ENCODE data around the gene MALRD1. TPM values are rescaled to one million over a fixed set of nuclear protein-coding genes. Genes with fewer than 3 reads are reported as not detected.

The MALRD1 gene
- total RNA-seq, 2 donors from 2014 or later: not detected

DNA sequence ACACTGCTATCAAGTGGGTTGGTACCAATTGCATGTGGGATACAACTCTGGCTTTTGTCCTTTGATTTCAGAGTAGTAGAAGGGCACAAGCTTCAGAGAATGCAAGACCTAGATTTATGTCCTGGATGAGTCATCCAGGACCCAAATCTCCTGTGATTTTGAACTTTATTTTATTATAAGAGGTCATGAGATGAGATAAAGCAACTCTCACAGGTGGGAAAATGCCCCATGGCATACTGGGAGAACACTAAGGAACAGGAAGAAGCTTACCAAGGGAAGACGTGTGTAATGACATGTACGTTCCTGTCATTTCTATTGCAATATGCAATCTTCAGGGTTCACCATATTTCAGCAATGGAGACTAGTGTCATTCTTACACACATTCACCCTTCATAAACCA lies 966 bp downstream of the MALRD1 start:
- no peak overlapping the region for H3K27ac Mint-ChIP-seq
- H3K27me3 Mint-ChIP-seq (ENCODE audit: low read depth): no peaks in the 10 kb centered on the region
- no peak for DNase-seq
- ATAC-seq (replicated peaks in 1 of 2): no peak
- H3K4me1 Mint-ChIP-seq (ENCODE audit: low read depth): no peaks in the 10 kb centered on the region
- H3K9me3 Mint-ChIP-seq: peaks cover 6 to 9% of the 10 kb centered on the region in 2 donors
- H3K36me3 Mint-ChIP-seq (ENCODE audit: insufficient read depth in 2 of 2): no peaks in the 10 kb centered on the region
- no peak overlapping the region for H3K4me3 Mint-ChIP-seq

DNA sequence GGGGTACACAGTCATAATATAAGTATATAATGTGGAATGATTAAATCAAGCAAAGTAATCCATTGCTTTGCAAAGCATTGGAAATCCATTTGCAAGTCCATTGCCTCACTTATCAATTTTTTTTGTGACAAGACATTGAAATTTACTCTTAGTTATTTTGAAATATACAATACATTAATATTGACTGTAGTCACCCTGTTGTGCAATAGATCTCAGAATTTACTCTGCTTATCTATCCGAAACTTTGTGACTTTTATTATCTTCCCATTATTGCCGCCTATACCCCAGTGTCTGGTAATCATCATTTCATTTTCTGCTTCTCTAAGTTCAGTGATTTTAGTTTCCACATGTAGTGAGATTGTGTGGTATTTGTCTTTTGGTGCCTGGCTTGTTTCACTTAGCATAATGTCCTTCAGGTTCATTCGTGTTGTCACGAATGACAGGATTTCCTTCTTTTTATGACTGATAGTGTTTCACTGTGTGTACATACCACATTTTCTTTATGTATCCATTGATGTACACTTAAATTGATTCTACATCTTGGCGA lies 5.8 kb downstream of the MALRD1 start:
- H3K27me3 Mint-ChIP-seq (ENCODE audit: low read depth): no peaks in the 10 kb centered on the region
- H3K27ac Mint-ChIP-seq: no peak overlapping the region
- ATAC-seq (replicated peaks in 1 of 2) (no peak), DNase-seq (no peak)
- no peaks in the 10 kb centered on the region for H3K4me1 Mint-ChIP-seq (ENCODE audit: low read depth)
- no peak overlapping the region for H3K4me3 Mint-ChIP-seq
- no peaks in the 10 kb centered on the region for H3K36me3 Mint-ChIP-seq (ENCODE audit: insufficient read depth in 2 of 2)
- H3K9me3 Mint-ChIP-seq: peaks cover 1 to 9% of the 10 kb centered on the region in 2 donors

DNA sequence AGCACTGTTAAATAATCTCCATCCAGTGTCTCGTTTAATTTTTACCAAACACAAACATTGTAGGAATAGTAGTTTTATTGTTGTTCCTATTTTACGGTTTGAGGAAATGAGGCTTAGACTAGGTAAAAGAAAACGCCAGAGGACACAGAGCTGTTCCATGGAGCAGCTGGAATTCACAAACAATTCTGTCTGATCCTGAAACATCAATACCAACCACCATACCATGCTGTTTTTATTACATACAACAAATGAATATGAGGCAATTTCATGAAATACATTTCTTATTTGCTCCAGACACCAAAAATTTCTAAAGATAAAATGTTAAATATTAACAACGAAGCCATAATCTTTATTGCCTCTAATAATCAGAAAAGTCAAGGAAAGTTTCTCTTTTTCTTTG lies 9.4 kb downstream of the MALRD1 start:
- no peak for DNase-seq
- Mint-ChIP-seq H3K27ac (no peak overlapping the region), H3K4me1 (ENCODE audit: low read depth) (no peaks in the 10 kb centered on the region), H3K4me3 (no peak overlapping the region), H3K36me3 (ENCODE audit: insufficient read depth in 2 of 2) (no peaks in the 10 kb centered on the region), H3K9me3 (peaks cover 2 to 13% of the 10 kb centered on the region in 2 donors), H3K27me3 (ENCODE audit: low read depth) (no peaks in the 10 kb centered on the region)
- no peak for ATAC-seq (replicated peaks in 1 of 2)

DNA sequence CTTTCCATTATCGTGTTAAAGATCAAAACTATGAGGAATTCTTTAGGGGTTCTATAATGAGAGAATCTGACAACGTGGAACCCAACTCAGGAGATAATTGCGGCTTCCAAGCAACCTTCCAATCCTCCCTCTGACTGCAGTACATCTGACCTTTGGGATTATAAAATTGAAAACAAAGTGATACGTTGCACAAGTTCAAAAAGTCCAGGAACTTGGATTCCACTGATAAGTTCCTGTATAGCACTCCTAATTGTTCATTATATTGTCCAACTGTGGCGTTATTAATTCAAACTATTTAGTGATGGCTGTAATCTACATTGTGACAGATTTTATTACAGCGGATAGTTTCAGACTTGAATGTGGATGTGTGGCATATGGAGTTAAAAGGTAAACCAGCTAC lies 15.4 kb downstream of the MALRD1 start:
- H3K9me3 Mint-ChIP-seq: peaks cover 5 to 9% of the 10 kb centered on the region in 2 donors
- H3K4me3 Mint-ChIP-seq: no peak overlapping the region

DNA sequence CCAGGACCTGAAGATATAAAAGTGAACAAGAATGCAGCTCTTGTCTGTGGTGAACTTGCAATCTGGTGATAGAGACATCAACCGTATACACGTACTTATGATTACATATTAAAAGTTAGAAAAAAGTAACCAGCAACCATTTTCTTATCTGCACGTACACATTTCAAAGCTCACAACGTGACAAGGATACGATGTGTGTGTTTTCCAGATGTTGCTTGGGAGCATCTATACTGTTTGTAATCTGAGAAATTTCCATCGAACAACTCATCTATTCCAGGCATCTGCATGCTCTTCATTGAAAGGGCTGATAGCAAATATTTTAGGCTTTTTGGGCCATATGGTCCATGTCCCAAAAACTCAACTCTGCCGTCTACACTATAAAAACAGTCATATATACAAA lies 23.3 kb downstream of the MALRD1 start:
- Mint-ChIP-seq H3K9me3 (peaks cover 3 to 7% of the 10 kb centered on the region in 2 donors), H3K4me3 (no peak overlapping the region), H3K27ac (no peak overlapping the region), H3K36me3 (ENCODE audit: insufficient read depth in 2 of 2) (no peaks in the 10 kb centered on the region), H3K27me3 (ENCODE audit: low read depth) (no peaks in the 10 kb centered on the region), H3K4me1 (ENCODE audit: low read depth) (no peaks in the 10 kb centered on the region)
- DNase-seq (no peak), ATAC-seq (replicated peaks in 1 of 2) (no peak)

More for the DNA sequence above, 15.4 kb downstream of the MALRD1 start:
- Mint-ChIP-seq H3K4me1 (ENCODE audit: low read depth) (no peaks in the 10 kb centered on the region), H3K27me3 (ENCODE audit: low read depth) (no peaks in the 10 kb centered on the region), H3K36me3 (ENCODE audit: insufficient read depth in 2 of 2) (no peaks in the 10 kb centered on the region), H3K27ac (no peak overlapping the region)
- no peak for DNase-seq
- ATAC-seq (replicated peaks in 1 of 2): no peak

DNA sequence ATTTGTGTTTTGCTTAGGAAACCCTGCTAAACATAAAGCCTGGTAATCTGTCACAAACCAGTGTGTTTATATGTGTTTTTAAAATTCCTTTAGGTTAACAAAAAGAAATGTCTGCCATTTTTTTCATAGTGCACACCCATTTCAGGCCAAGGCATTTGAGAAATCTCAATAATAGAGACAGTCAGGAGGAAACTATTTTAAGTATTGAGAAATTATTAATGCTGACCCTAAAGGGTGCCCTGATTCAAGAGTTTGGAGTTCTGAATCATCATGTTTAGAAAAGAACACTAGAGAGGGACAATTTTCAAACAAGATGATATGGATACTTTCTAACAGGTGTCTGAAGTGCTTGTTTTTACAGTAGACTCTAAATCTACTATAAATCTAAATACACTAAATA lies 28.7 kb downstream of the MALRD1 start:
- Mint-ChIP-seq H3K4me3 (no peak overlapping the region), H3K4me1 (ENCODE audit: low read depth) (no peaks in the 10 kb centered on the region), H3K9me3 (peaks cover 3 to 6% of the 10 kb centered on the region in 2 donors), H3K27ac (no peak overlapping the region), H3K36me3 (ENCODE audit: insufficient read depth in 2 of 2) (no peaks in the 10 kb centered on the region), H3K27me3 (ENCODE audit: low read depth) (no peaks in the 10 kb centered on the region)
- no peak for ATAC-seq (replicated peaks in 1 of 2)
- DNase-seq: no peak

DNA sequence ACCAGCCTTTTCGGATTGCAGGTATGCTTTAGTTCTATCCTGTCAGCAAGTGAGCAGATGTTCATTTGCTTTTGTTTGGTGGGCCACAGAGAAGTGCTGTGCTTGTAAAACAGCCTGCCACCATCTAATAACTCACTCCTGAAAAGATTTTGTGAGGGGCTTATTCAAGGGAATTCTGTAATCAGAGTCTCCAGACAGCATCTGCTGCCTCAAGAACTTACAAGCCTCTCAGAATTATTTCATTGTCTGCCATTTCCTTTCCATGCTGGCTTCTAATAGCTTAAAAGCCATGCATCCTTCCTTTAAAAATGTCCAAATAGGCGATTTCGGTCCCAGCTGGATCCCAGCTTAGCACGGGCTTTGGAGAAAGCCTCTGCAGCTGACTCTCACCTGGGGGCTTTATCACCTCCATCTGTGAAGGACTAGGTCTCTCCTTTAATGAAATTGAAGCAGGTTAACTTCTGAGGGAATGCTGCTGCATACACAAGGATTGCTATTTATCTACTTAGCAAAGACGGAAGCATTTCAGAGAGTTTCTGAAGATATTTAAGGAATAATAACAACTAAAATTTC lies 48.0 kb downstream of the MALRD1 start:
- no peak overlapping the region for H3K27ac Mint-ChIP-seq
- H3K27me3 Mint-ChIP-seq (ENCODE audit: low read depth): no peaks in the 10 kb centered on the region
- H3K9me3 Mint-ChIP-seq: peaks cover 2 to 9% of the 10 kb centered on the region in 2 donors
- ATAC-seq (replicated peaks in 1 of 2): no peak
- no peak for DNase-seq
- H3K36me3 Mint-ChIP-seq (ENCODE audit: insufficient read depth in 2 of 2): peaks cover 0 to 2% of the 10 kb centered on the region in 2 donors
- H3K4me3 Mint-ChIP-seq: no peak overlapping the region
- no peaks in the 10 kb centered on the region for H3K4me1 Mint-ChIP-seq (ENCODE audit: low read depth)

DNA sequence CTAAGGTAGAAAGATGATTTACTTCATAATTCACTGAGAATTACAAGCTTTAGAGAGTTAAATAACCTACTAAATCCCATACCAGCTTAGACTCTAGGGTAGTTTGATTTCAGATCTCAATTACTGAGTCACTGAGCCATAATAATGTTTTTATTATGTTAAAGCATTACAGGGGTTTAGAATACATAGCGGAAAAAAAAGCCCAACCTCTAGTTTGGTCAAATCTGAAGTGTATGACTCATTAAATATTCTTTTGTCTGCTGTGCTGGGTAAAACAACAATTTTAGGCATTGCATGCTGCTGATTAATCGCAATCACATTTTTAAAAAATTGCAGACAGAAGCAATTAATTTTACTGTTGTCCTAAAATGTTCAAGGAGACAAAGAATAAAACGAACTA lies 48.5 kb downstream of the MALRD1 start:
- Mint-ChIP-seq H3K4me3 (no peak overlapping the region), H3K27me3 (ENCODE audit: low read depth) (no peaks in the 10 kb centered on the region), H3K36me3 (ENCODE audit: insufficient read depth in 2 of 2) (peaks cover 0 to 2% of the 10 kb centered on the region in 2 donors), H3K4me1 (ENCODE audit: low read depth) (no peaks in the 10 kb centered on the region), H3K27ac (no peak overlapping the region), H3K9me3 (peaks cover 2 to 9% of the 10 kb centered on the region in 2 donors)
- DNase-seq (no peak), ATAC-seq (replicated peaks in 1 of 2) (no peak)

DNA sequence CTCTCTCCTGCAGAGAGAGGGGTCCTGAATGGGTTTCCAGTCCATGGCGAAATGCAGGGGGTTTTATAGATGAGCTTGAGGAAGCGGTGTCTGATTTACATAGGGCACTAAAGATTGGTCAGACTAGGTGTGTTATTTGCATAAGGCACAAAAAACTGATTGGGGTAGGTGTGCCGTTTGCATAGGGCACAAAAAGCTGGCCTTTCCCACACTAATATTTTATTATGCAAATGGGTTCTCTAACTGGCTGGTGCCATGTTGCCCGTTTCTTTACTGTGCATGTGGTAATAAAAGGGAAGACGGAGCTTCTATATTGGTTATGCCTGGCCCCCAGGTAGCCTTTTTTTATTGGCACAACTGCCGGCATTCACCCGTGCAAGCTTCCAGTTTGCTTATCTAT lies 50.2 kb downstream of the MALRD1 start:
- no peak overlapping the region for H3K27ac Mint-ChIP-seq
- no peaks in the 10 kb centered on the region for H3K27me3 Mint-ChIP-seq (ENCODE audit: low read depth)
- H3K4me3 Mint-ChIP-seq: no peak overlapping the region

DNA sequence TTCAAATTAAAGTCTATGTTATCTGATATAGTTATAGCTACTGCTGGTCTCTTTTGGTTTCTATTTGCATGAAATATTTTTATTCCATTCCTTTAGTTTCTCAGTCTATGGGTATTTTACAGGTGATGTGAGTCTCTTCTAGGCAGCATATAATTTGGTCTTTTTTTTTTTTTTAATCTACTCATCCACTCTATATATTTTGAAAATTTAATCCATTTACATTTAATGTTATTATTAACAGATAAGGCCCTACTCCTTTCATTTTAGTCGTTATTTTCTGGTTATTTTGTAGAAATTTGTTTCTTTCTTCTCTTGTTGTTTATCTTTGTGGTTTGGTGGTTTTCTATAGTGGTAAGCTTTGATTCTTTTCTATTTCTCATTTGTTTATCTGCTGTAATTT lies 58.8 kb downstream of the MALRD1 start:
- ATAC-seq (replicated peaks in 1 of 2) (no peak), DNase-seq (no peak)
- Mint-ChIP-seq H3K36me3 (ENCODE audit: insufficient read depth in 2 of 2) (peaks cover 0 to 3% of the 10 kb centered on the region in 2 donors), H3K4me1 (ENCODE audit: low read depth) (no peaks in the 10 kb centered on the region), H3K27ac (no peak overlapping the region), H3K4me3 (no peak overlapping the region), H3K9me3 (peaks cover 9 to 11% of the 10 kb centered on the region in 2 donors), H3K27me3 (ENCODE audit: low read depth) (no peaks in the 10 kb centered on the region)

More for the DNA sequence above, 50.2 kb downstream of the MALRD1 start:
- peaks cover 0 to 2% of the 10 kb centered on the region in 2 donors for H3K36me3 Mint-ChIP-seq (ENCODE audit: insufficient read depth in 2 of 2)
- peaks cover 2 to 9% of the 10 kb centered on the region in 2 donors for H3K9me3 Mint-ChIP-seq
- DNase-seq (no peak), ATAC-seq (replicated peaks in 1 of 2) (no peak)
- H3K4me1 Mint-ChIP-seq (ENCODE audit: low read depth): no peaks in the 10 kb centered on the region

DNA sequence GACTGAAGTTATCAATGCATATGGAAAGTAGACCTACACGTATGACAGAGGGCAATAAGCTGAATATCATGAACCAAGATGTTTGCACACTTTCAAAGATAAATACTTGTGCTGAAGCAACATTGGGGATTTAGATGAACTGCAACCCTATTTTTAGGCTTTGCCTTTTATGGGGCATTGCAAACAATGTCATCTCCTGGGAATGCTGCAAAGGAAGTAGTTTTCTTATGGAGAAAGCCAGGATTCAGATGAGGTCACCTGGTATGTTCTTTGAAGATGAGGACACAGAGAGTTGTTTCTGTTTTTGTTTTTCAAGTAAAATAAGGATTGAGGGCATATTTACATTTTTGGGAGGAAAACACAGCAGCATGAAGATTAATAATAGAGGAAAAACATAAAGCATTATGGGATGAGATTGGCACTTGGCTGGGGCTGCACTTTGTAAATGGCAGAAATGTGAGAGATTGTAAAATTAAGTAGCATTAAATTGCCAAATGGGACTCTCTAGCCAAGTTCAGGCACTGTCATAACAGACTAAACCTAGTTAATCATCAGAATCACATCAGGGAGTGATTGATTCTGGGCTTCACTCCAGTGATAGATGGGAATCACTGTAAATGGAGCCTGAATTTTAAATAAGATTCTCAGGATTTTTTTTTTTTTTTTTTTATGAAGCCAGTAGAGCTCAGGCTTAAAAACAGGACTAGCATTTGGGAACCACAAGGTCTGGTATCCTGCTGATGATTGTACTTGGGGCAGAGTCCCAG lies 63.1 kb downstream of the MALRD1 start:
- no peak overlapping the region for H3K4me3 Mint-ChIP-seq

DNA sequence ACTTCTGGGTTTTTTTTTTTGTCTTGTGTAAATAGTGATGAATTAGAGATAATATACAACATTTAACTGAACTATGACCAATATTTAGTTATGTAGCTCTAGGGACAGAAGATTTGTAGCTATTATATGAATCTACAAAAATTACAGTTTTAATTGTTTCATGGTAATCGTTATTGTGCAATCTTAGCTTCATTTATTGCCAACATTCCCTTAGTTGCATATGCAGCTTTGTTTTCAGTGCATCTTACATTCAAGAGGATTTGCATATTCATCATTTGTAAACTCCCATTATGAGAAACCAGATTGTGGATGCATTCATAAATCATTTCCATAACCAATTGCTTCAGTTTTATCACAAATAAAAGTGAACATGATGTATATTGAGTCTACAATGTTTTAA lies 68.8 kb downstream of the MALRD1 start:
- Mint-ChIP-seq H3K36me3 (ENCODE audit: insufficient read depth in 2 of 2) (no peaks in the 10 kb centered on the region), H3K4me1 (ENCODE audit: low read depth) (no peaks in the 10 kb centered on the region), H3K27me3 (ENCODE audit: low read depth) (no peaks in the 10 kb centered on the region), H3K27ac (no peak overlapping the region), H3K9me3 (peaks cover 10 to 14% of the 10 kb centered on the region in 2 donors), H3K4me3 (no peak overlapping the region)
- DNase-seq (no peak), ATAC-seq (replicated peaks in 1 of 2) (no peak)

More for the DNA sequence above, 63.1 kb downstream of the MALRD1 start:
- no peaks in the 10 kb centered on the region for H3K27me3 Mint-ChIP-seq (ENCODE audit: low read depth)
- ATAC-seq (replicated peaks in 1 of 2): no peak
- H3K9me3 Mint-ChIP-seq: peaks cover 8 to 14% of the 10 kb centered on the region in 2 donors
- no peaks in the 10 kb centered on the region for H3K4me1 Mint-ChIP-seq (ENCODE audit: low read depth)
- peaks cover 0 to 3% of the 10 kb centered on the region in 2 donors for H3K36me3 Mint-ChIP-seq (ENCODE audit: insufficient read depth in 2 of 2)
- no peak for DNase-seq
- H3K27ac Mint-ChIP-seq: no peak overlapping the region

DNA sequence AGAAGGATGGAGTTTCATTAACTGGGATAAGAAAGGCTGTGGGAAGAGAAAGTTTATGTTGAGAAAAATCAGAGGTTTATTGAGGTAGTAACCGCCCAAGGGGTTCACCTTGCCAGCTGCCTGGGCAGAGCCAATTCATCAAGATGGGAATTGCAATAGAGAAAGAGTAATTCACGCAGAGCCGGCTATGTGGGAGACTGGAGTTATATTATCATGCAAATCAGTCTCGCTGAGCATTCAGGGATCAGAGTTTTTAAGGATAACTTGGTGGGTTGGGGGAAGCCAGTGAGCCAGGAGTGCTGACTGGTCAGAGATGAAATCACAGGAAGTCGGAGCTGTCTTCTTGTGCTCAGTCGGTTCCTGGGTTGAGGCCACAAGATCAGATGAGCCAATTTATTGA lies 70.6 kb downstream of the MALRD1 start:
- Mint-ChIP-seq H3K4me1 (ENCODE audit: low read depth) (no peaks in the 10 kb centered on the region), H3K9me3 (peaks cover 8 to 10% of the 10 kb centered on the region in 2 donors), H3K27me3 (ENCODE audit: low read depth) (no peaks in the 10 kb centered on the region), H3K4me3 (no peak overlapping the region), H3K36me3 (ENCODE audit: insufficient read depth in 2 of 2) (no peaks in the 10 kb centered on the region), H3K27ac (no peak overlapping the region)
- no peak for DNase-seq
- ATAC-seq (replicated peaks in 1 of 2): no peak

All from activated T-cell treated with anti-CD3 and anti-CD28 coated beads, Interleukin-2, amount 50 U/mL, for 72 hours (primary cell).